Glutamatergic neuron (in vitro differentiated cells): ENCODE measurements around the gene SCYGR2. TPM values are rescaled to one million over a fixed set of nuclear protein-coding genes. Genes with fewer than 3 reads are reported as not detected.
A peak's percentile ranks its signal among the peaks of the same experiment; 100 is the strongest.

ENCODE experiments used
- DNase-seq: peaks from one replicate; pipeline ENCODE4 v3.0.0; 2022
- H3K27ac Mint-ChIP-seq: one replicate; pipeline ENCODE4 v1.8.0; 2020; ENCODE audit warnings: mild to moderate bottlenecking, mixed read lengths, inconsistent platforms; ENCODE audit not compliant: unreplicated experiment
- H3K27me3 Mint-ChIP-seq: one replicate; pipeline ENCODE4 v1.8.0; 2020; ENCODE audit warnings: mild to moderate bottlenecking, moderate library complexity, mixed read lengths, inconsistent platforms; ENCODE audit not compliant: unreplicated experiment
- H3K36me3 Mint-ChIP-seq: one replicate; pipeline ENCODE4 v1.8.0; 2020; ENCODE audit warnings: mild to moderate bottlenecking, mixed read lengths, inconsistent platforms; ENCODE audit not compliant: unreplicated experiment
- H3K4me1 Mint-ChIP-seq: one replicate; pipeline ENCODE4 v1.8.0; 2020; ENCODE audit warnings: mild to moderate bottlenecking, low read depth, mixed read lengths, inconsistent platforms; ENCODE audit not compliant: unreplicated experiment
- H3K4me3 Mint-ChIP-seq: one replicate; pipeline ENCODE4 v1.8.0; 2020; ENCODE audit warnings: mild to moderate bottlenecking, mixed read lengths, inconsistent platforms; ENCODE audit not compliant: unreplicated experiment
- H3K9me3 Mint-ChIP-seq: one replicate; pipeline ENCODE4 v1.8.0; 2020; ENCODE audit warnings: mild to moderate bottlenecking, moderate library complexity, mixed read lengths, inconsistent platforms; ENCODE audit not compliant: unreplicated experiment
- total RNA-seq: library from RNA; stranded (reverse); fragmentation: NEBNext Ultra II Directional; extraction: Animal tissue kit (Norgen Biotek cat#: 25700); gene quantifications from one replicate; pipeline ENCODE4 v1.2.1, GENCODE V29; 2021; ENCODE audit not compliant: unreplicated experiment
- TF ChIP-seq, protein P1 (sequence below): fragments of 200-600 bp; sonication (generic); IDR thresholded peaks from one replicate; pipeline ENCODE4 v1.5.0; 2021; ENCODE audit not compliant: partially characterized antibody, unreplicated experiment

The SCYGR2 gene
- total RNA-seq, 1 donor from 2014 or later: not detected

DNA sequence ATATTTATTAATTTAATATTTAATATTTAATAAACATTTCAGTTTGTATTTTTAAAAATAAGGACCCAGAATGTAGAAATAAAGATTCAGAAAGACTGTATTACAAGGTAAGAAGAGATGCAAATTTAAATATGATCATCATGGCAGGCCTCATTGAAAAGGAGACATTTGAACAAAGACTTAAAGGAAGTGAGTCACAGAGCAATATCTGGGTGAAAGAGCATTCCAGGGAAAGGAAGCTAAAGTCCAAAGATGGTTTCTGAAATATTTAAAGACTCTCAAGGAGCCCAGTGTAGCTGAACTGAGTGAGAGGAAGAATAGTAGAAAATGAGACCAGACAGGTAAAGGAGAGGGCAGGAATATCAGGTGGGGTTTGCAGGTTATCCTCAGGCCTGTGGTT, 24.5 kb downstream of the SCYGR2 start:
- no peak for DNase-seq
- Mint-ChIP-seq H3K9me3 (no peaks in the 10 kb centered on the region), H3K36me3 (no peaks in the 10 kb centered on the region), H3K27me3 (no peaks in the 10 kb centered on the region), H3K4me3 (no peak overlapping the region), H3K4me1 (no peaks in the 10 kb centered on the region), H3K27ac (no peak overlapping the region)
- TF ChIP-seq, protein P1, sequence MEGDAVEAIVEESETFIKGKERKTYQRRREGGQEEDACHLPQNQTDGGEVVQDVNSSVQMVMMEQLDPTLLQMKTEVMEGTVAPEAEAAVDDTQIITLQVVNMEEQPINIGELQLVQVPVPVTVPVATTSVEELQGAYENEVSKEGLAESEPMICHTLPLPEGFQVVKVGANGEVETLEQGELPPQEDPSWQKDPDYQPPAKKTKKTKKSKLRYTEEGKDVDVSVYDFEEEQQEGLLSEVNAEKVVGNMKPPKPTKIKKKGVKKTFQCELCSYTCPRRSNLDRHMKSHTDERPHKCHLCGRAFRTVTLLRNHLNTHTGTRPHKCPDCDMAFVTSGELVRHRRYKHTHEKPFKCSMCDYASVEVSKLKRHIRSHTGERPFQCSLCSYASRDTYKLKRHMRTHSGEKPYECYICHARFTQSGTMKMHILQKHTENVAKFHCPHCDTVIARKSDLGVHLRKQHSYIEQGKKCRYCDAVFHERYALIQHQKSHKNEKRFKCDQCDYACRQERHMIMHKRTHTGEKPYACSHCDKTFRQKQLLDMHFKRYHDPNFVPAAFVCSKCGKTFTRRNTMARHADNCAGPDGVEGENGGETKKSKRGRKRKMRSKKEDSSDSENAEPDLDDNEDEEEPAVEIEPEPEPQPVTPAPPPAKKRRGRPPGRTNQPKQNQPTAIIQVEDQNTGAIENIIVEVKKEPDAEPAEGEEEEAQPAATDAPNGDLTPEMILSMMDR: no peak

DNA sequence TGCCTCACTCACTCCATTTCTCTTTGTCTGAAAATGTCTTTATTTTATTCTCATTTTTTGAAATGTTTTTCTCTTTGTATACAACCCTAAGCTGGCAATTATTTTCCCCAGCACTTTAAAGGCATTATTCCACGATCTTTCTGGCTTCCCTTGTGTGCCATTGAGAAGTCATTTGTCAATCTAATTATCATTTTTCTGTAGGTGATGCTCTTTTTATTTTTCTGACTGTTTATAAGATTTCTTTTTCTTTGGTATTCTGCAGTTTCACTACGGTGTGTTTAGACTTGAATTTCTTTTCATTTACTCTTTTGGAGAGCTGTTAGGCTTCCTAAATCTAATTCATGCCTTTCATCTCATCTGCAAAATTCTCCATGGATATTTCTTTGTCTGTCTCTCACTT, 26.7 kb downstream of the SCYGR2 start:
- Mint-ChIP-seq H3K36me3 (no peaks in the 10 kb centered on the region), H3K27ac (no peak overlapping the region), H3K27me3 (no peaks in the 10 kb centered on the region), H3K4me3 (no peak overlapping the region), H3K4me1 (peaks cover 5% of the 10 kb centered on the region), H3K9me3 (no peaks in the 10 kb centered on the region)
- TF ChIP-seq, protein P1: no peak
- no peak for DNase-seq

DNA sequence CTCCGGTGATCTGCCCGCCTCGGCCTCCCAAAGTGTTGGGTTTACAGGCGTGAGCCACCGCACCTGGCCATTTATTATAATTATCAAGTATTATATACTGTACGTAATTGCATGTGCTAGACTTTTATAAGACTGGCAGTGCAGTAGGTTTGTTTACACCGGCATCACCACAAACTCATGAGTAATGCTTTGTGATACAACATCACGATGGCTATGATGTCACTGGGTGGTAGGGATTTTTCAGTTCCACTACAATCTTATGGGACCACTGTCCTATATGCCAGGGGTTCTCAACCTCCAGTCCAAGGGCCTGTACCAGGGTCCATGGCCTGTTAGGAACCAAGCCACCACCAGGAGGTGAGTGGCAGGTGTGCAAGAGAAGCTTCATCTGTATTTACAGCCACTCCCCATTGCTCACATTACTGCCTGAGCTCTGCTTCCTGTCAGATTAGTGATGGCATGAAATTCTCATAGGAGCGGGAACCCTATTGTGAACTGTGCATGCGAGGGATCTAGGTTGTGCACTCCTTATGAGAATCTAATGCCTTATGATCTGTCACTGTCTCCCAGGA, 28.0 kb downstream of the SCYGR2 start:
- TF ChIP-seq, protein P1: no peak
- H3K9me3 Mint-ChIP-seq: no peaks in the 10 kb centered on the region
- H3K27ac Mint-ChIP-seq: no peak overlapping the region
- peaks cover 5% of the 10 kb centered on the region for H3K4me1 Mint-ChIP-seq
- no peaks in the 10 kb centered on the region for H3K36me3 Mint-ChIP-seq
- H3K27me3 Mint-ChIP-seq: no peaks in the 10 kb centered on the region
- H3K4me3 Mint-ChIP-seq: no peak overlapping the region
- no peak for DNase-seq

DNA sequence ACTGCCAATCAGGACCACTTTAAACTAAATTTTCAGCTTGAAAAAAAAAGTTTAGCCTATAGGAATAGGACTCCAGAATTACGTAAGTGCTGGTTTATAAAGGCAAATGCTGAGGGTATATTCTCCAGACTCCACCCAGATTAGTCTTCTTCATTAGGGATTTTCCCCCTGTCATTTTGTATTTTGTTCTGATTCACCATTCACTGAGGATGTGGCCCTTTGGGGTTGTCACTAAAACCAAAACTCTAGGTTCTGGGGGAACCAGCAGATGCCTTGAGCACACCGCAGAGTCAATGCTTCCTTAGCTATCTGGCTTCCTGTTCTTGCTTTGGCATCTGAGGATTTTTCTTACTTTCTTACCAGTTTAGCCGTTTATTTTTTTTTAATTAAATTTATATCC, 29.1 kb downstream of the SCYGR2 start:
- TF ChIP-seq, protein P1: no peak
- Mint-ChIP-seq H3K36me3 (no peaks in the 10 kb centered on the region), H3K4me3 (no peak overlapping the region), H3K27ac (no peak overlapping the region), H3K9me3 (no peaks in the 10 kb centered on the region), H3K4me1 (peaks cover 5% of the 10 kb centered on the region), H3K27me3 (no peaks in the 10 kb centered on the region)
- no peak for DNase-seq

DNA sequence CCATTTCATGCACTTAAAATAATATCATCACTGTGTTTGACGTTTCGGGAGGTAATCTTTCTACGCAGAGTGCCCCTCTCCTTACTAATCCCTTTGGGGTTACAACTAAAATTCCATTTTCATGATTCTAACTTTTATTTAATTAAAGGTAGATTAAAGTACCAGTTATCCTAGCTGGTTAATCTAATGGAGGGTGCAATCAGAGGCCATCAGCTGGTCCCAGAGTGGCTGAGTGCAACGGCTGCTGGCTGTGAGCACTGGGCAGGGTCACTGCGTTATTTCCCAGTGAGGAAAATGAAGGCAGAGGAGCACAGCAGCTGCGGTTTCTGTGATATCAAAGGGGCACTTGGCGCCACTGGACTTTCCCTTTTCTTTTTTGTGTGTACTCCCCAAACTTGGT, 30.7 kb downstream of the SCYGR2 start:
- peaks cover 5% of the 10 kb centered on the region for H3K4me1 Mint-ChIP-seq
- H3K27ac Mint-ChIP-seq: no peak overlapping the region
- no peaks in the 10 kb centered on the region for H3K27me3 Mint-ChIP-seq
- TF ChIP-seq, protein P1: no peak
- H3K36me3 Mint-ChIP-seq: no peaks in the 10 kb centered on the region
- no peak overlapping the region for H3K4me3 Mint-ChIP-seq
- H3K9me3 Mint-ChIP-seq: no peaks in the 10 kb centered on the region
- peak; percentile 27 for DNase-seq
